K562 (cell line): ENCODE measurements around the gene VEGFB. TPM values are rescaled to one million over a fixed set of nuclear protein-coding genes. Genes with fewer than 3 reads are reported as not detected.
A peak's percentile ranks its signal among the peaks of the same experiment; 100 is the strongest.

Experiments used
- CTBP1 ChIP-seq: fragments of 450-650 bp; IDR thresholded peaks from 2 replicates; pipeline ENCODE4 v1.6.1; 2016; ENCODE audit warnings: borderline replicate concordance
- E2F3 ChIP-seq: fragments of 250-450 bp; sonication (Bioruptor Pico); IDR thresholded peaks from 2 replicates; pipeline ENCODE4 v1.4.0; 2020; ENCODE audit warnings: mild to moderate bottlenecking
- HDAC2 ChIP-seq: fragments of 450-650 bp; IDR thresholded peaks from 2 replicates; pipeline ENCODE4 v1.6.1; 2016; ENCODE audit warnings: mild to moderate bottlenecking
- MCM5 ChIP-seq: fragments of 450-650 bp; IDR thresholded peaks from 2 replicates; pipeline ENCODE4 v1.6.1; 2016; ENCODE audit warnings: low read depth
- NFIC ChIP-seq: fragments of 450-650 bp; IDR thresholded peaks from 2 replicates; pipeline ENCODE4 v1.6.1; 2017; ENCODE audit warnings: mild to moderate bottlenecking, inconsistent platforms
- POLR2B ChIP-seq: fragments of 450-650 bp; IDR thresholded peaks from 2 replicates; pipeline ENCODE4 v1.6.1; 2018; ENCODE audit warnings: low read depth; ENCODE audit not compliant: partially characterized antibody
- POLR2G ChIP-seq: fragments of 200-400 bp; formaldehyde crosslinking; IDR thresholded peaks from 2 replicates; pipeline ENCODE4 v1.6.1; 2017; ENCODE audit warnings: low read depth, mild to moderate bottlenecking, antibody characterized with exemption, low read length, moderate library complexity
- ZEB2 ChIP-seq: fragments of 450-650 bp; IDR thresholded peaks from 2 replicates; pipeline ENCODE4 v1.6.1; 2016
- ZNF121 ChIP-seq: sonication (generic); formaldehyde crosslinking; conservative IDR thresholded peaks from 2 replicates; pipeline ENCODE4 v1.8.0; 2022; ENCODE audit warnings: missing genetic modification reagents
- ZNF263 ChIP-seq: sonication (generic); formaldehyde crosslinking; IDR thresholded peaks from 2 replicates; pipeline ENCODE4 v1.8.0; 2022; ENCODE audit warnings: mild to moderate bottlenecking, missing genetic modification reagents, borderline replicate concordance
- polyA plus RNA-seq, 8 experiments: library from polyadenylated mRNA; depleted of rRNA in 4 of 8; stranded (reverse) in 5 of 8; unstranded in 3 of 8; fragments of >200 nt; fragmentation: Nextera tagmentation in 2 of 8; fragmentation: Illumina TruSeq in 1 of 8; extraction: Ambion mirVana in 2 of 8; extraction: Trizol in 1 of 8; gene quantifications; 2 replicates each; pipeline versions ENCODE4 v1.2.1 to v1.2.3, GENCODE V29; 2011 to 2014; ENCODE audit warnings: inconsistent platforms in 1 of 8, missing spikeins in 1 of 8
- total RNA-seq, 7 experiments: library from RNA; depleted of rRNA in 6 of 7; stranded (reverse); fragments of >200 nt in 6 of 7; fragmentation: Illumina TruSeq in 2 of 7; extraction: Trizol in 2 of 7; gene quantifications; 2 replicates each; pipeline versions ENCODE4 v1.2.1 to v1.2.3, GENCODE V29; 2011 to 2021; ENCODE audit warnings: low replicate concordance in 1 of 7
- TF ChIP-seq, protein P1 (sequence below): sonication (generic); formaldehyde crosslinking; IDR thresholded peaks from 2 replicates; pipeline ENCODE4 v1.8.1; 2023; ENCODE audit warnings: mild to moderate bottlenecking, missing genetic modification reagents
- TF ChIP-seq, protein P2 (sequence below): sonication (generic); formaldehyde crosslinking; IDR thresholded peaks from 2 replicates; pipeline ENCODE4 v1.5.0; 2020; ENCODE audit warnings: missing genetic modification reagents
- TF ChIP-seq, protein P3 (sequence below): fragments of 250-450 bp; sonication (Bioruptor Pico); IDR thresholded peaks from 2 replicates; pipeline ENCODE4 v1.5.0; 2021
- TF ChIP-seq, protein P4 (sequence below): fragments of 450-650 bp; IDR thresholded peaks from 2 replicates; pipeline ENCODE4 v1.6.1; 2016; ENCODE audit warnings: mild to moderate bottlenecking, moderate library complexity

VEGFB gene
- total and polyA plus RNA-seq, 9 of the 15 experiments (the other 6 are each of a cell fraction or from before 2014, with no cell fraction given) = 11.0 to 83.4 (median 25.7) TPM

DNA sequence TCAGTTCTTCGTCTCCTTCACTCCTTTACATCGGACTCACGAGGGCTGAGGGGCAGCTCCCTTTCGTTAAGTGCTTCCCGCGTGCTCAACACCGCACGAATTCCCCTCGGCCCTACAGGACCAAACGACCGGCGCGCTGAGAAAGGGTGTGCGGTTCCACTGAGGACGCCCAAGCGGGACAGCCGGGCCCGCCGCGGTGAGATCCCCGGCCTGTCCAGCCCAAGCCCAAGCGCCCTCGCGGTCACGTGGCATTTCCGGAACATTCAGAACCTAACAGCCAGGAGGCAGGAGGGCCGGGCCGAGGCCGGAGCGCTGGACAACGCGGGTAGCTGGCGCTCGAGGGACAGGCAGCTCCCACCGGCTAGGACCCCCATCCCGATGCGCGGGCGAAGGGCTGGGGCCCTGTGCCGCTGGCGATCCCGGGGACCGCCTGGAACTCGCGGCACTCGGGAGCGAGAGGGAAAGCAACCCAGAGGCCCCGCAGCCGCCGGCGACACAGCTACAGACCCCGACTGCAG lies 49.1 kb upstream of the VEGFB start (continued):
- TF ChIP-seq ZNF263 (CRISPR knock-in tag) = peak; percentile 41; the same call in 1 of the 2 replicates
- TF ChIP-seq POLR2B = peak; percentile 96
- no peak for TF ChIP-seq ZNF121 (CRISPR knock-in tag)
- TF ChIP-seq, protein P1, sequence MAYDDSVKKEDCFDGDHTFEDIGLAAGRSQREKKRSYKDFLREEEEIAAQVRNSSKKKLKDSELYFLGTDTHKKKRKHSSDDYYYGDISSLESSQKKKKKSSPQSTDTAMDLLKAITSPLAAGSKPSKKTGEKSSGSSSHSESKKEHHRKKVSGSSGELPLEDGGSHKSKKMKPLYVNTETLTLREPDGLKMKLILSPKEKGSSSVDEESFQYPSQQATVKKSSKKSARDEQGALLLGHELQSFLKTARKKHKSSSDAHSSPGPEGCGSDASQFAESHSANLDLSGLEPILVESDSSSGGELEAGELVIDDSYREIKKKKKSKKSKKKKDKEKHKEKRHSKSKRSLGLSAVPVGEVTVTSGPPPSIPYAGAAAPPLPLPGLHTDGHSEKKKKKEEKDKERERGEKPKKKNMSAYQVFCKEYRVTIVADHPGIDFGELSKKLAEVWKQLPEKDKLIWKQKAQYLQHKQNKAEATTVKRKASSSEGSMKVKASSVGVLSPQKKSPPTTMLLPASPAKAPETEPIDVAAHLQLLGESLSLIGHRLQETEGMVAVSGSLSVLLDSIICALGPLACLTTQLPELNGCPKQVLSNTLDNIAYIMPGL (CRISPR knock-in tag) = no peak
- TF ChIP-seq HDAC2 = peak; percentile 69; the same call in 1 of the 2 replicates
- TF ChIP-seq MCM5 = no peak
- TF ChIP-seq, protein P2, sequence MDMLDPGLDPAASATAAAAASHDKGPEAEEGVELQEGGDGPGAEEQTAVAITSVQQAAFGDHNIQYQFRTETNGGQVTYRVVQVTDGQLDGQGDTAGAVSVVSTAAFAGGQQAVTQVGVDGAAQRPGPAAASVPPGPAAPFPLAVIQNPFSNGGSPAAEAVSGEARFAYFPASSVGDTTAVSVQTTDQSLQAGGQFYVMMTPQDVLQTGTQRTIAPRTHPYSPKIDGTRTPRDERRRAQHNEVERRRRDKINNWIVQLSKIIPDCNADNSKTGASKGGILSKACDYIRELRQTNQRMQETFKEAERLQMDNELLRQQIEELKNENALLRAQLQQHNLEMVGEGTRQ = peak; percentile 94
- TF ChIP-seq ZEB2 = no peak
- TF ChIP-seq, protein P3, sequence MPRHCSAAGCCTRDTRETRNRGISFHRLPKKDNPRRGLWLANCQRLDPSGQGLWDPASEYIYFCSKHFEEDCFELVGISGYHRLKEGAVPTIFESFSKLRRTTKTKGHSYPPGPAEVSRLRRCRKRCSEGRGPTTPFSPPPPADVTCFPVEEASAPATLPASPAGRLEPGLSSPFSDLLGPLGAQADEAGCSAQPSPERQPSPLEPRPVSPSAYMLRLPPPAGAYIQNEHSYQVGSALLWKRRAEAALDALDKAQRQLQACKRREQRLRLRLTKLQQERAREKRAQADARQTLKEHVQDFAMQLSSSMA (CRISPR knock-in tag) = 0 out of 2 replicates have a peak, but pooled peaks have one; percentile 60
- TF ChIP-seq E2F3 (CRISPR knock-in tag) = peak; percentile 52; the same call in 1 of the 2 replicates
- TF ChIP-seq, protein P4, sequence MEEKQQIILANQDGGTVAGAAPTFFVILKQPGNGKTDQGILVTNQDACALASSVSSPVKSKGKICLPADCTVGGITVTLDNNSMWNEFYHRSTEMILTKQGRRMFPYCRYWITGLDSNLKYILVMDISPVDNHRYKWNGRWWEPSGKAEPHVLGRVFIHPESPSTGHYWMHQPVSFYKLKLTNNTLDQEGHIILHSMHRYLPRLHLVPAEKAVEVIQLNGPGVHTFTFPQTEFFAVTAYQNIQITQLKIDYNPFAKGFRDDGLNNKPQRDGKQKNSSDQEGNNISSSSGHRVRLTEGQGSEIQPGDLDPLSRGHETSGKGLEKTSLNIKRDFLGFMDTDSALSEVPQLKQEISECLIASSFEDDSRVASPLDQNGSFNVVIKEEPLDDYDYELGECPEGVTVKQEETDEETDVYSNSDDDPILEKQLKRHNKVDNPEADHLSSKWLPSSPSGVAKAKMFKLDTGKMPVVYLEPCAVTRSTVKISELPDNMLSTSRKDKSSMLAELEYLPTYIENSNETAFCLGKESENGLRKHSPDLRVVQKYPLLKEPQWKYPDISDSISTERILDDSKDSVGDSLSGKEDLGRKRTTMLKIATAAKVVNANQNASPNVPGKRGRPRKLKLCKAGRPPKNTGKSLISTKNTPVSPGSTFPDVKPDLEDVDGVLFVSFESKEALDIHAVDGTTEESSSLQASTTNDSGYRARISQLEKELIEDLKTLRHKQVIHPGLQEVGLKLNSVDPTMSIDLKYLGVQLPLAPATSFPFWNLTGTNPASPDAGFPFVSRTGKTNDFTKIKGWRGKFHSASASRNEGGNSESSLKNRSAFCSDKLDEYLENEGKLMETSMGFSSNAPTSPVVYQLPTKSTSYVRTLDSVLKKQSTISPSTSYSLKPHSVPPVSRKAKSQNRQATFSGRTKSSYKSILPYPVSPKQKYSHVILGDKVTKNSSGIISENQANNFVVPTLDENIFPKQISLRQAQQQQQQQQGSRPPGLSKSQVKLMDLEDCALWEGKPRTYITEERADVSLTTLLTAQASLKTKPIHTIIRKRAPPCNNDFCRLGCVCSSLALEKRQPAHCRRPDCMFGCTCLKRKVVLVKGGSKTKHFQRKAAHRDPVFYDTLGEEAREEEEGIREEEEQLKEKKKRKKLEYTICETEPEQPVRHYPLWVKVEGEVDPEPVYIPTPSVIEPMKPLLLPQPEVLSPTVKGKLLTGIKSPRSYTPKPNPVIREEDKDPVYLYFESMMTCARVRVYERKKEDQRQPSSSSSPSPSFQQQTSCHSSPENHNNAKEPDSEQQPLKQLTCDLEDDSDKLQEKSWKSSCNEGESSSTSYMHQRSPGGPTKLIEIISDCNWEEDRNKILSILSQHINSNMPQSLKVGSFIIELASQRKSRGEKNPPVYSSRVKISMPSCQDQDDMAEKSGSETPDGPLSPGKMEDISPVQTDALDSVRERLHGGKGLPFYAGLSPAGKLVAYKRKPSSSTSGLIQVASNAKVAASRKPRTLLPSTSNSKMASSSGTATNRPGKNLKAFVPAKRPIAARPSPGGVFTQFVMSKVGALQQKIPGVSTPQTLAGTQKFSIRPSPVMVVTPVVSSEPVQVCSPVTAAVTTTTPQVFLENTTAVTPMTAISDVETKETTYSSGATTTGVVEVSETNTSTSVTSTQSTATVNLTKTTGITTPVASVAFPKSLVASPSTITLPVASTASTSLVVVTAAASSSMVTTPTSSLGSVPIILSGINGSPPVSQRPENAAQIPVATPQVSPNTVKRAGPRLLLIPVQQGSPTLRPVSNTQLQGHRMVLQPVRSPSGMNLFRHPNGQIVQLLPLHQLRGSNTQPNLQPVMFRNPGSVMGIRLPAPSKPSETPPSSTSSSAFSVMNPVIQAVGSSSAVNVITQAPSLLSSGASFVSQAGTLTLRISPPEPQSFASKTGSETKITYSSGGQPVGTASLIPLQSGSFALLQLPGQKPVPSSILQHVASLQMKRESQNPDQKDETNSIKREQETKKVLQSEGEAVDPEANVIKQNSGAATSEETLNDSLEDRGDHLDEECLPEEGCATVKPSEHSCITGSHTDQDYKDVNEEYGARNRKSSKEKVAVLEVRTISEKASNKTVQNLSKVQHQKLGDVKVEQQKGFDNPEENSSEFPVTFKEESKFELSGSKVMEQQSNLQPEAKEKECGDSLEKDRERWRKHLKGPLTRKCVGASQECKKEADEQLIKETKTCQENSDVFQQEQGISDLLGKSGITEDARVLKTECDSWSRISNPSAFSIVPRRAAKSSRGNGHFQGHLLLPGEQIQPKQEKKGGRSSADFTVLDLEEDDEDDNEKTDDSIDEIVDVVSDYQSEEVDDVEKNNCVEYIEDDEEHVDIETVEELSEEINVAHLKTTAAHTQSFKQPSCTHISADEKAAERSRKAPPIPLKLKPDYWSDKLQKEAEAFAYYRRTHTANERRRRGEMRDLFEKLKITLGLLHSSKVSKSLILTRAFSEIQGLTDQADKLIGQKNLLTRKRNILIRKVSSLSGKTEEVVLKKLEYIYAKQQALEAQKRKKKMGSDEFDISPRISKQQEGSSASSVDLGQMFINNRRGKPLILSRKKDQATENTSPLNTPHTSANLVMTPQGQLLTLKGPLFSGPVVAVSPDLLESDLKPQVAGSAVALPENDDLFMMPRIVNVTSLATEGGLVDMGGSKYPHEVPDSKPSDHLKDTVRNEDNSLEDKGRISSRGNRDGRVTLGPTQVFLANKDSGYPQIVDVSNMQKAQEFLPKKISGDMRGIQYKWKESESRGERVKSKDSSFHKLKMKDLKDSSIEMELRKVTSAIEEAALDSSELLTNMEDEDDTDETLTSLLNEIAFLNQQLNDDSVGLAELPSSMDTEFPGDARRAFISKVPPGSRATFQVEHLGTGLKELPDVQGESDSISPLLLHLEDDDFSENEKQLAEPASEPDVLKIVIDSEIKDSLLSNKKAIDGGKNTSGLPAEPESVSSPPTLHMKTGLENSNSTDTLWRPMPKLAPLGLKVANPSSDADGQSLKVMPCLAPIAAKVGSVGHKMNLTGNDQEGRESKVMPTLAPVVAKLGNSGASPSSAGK = peak; percentile 98
- TF ChIP-seq POLR2G = peak; percentile 99
- peak; percentile 46 for TF ChIP-seq NFIC
- peak; percentile 39; the same call in 1 of the 2 replicates for TF ChIP-seq CTBP1
